ENCODE data around the gene MYD88.

The MYD88 gene
- total RNA-seq: 21.5 to 71.3 (median 35.6) reads per million in 9 experiments

GRCh38 chr3:38138349-38139190 is at the start of gene MYD88:
Gene MYD88 (plus strand): TSS chr3:38138661. CDS start chr3:38138701, 40 bp downstream.
- H3K4me3 Mint-ChIP-seq: peak within 1 kb of the TSS; percentile 92 to 97
- ATAC-seq (replicated peaks): peak; percentile 60
- DNase-seq: peak; percentile 80 to 86 (median 82)
- H3K36me3 Mint-ChIP-seq (ENCODE audit: insufficient read depth): peaks cover 39% of the 10 kb centered on the region
- H3K27ac Mint-ChIP-seq: peak within 1 kb of the TSS; percentile 90 to 93
- H3K27me3 Mint-ChIP-seq: no peaks in the 10 kb centered on the region
- H3K4me1 Mint-ChIP-seq (ENCODE audit: low read depth in 2 of 2): peaks cover 46 to 54% of the 10 kb centered on the region in 2 donors
- no peaks in the 10 kb centered on the region for H3K9me3 Mint-ChIP-seq

GRCh38 chr3:38089163-38089562 is 49.3 kb upstream of the MYD88 start:
- no peaks in the 10 kb centered on the region for H3K27me3 Mint-ChIP-seq
- H3K4me3 Mint-ChIP-seq: no peak overlapping the region
- H3K9me3 Mint-ChIP-seq: peaks cover 3 to 6% of the 10 kb centered on the region in 2 donors
- H3K36me3 Mint-ChIP-seq (ENCODE audit: insufficient read depth): peaks cover 16% of the 10 kb centered on the region
- DNase-seq: no peak
- no peak for ATAC-seq (replicated peaks)
- H3K27ac Mint-ChIP-seq: no peak overlapping the region
- H3K4me1 Mint-ChIP-seq (ENCODE audit: low read depth in 2 of 2): peaks cover under 1 to 6% of the 10 kb centered on the region in 2 donors

- Mint-ChIP-seq H3K36me3 (ENCODE audit: insufficient read depth) (peaks cover 5% of the 10 kb centered on the region), H3K27ac (no peak overlapping the region), H3K9me3 (no peaks in the 10 kb centered on the region)
These were observed 48.0 kb upstream of the MYD88 start for GRCh38 chr3:38090453-38090852.

GRCh38 chr3:38094999-38095398 is 43.5 kb upstream of the MYD88 start:
- H3K27me3 Mint-ChIP-seq: peaks cover 5 to 24% of the 10 kb centered on the region in 2 donors
- no peaks in the 10 kb centered on the region for H3K36me3 Mint-ChIP-seq (ENCODE audit: insufficient read depth)
- no peaks in the 10 kb centered on the region for H3K9me3 Mint-ChIP-seq
- peaks cover 0 to 1% of the 10 kb centered on the region in 2 donors for H3K4me1 Mint-ChIP-seq (ENCODE audit: low read depth in 2 of 2)
- DNase-seq (no peak), ATAC-seq (replicated peaks) (no peak)
- H3K4me3 Mint-ChIP-seq: no peak overlapping the region
- H3K27ac Mint-ChIP-seq: no peak overlapping the region

More at GRCh38 chr3:38090453-38090852, 48.0 kb upstream of the MYD88 start:
- Mint-ChIP-seq H3K27me3 (peaks cover 0 to 6% of the 10 kb centered on the region in 2 donors), H3K4me1 (ENCODE audit: low read depth in 2 of 2) (peaks cover 0 to 6% of the 10 kb centered on the region in 2 donors), H3K4me3 (no peak overlapping the region)
- ATAC-seq (replicated peaks) (no peak), DNase-seq (no peak)

- no peak overlapping the region for H3K4me3 Mint-ChIP-seq
- no peak for DNase-seq
- peaks cover 0 to 2% of the 10 kb centered on the region in 2 donors for H3K4me1 Mint-ChIP-seq (ENCODE audit: low read depth in 2 of 2)
- ATAC-seq (replicated peaks): no peak
- peaks cover 5 to 28% of the 10 kb centered on the region in 2 donors for H3K27me3 Mint-ChIP-seq
- no peaks in the 10 kb centered on the region for H3K36me3 Mint-ChIP-seq (ENCODE audit: insufficient read depth)
- no peaks in the 10 kb centered on the region for H3K9me3 Mint-ChIP-seq
- no peak overlapping the region for H3K27ac Mint-ChIP-seq
These were observed 42.6 kb upstream of the MYD88 start for GRCh38 chr3:38095669-38096483.

GRCh38 chr3:38097446-38098375 is 40.8 kb upstream of the MYD88 start:
- H3K27ac Mint-ChIP-seq: no peak overlapping the region
- H3K27me3 Mint-ChIP-seq: peaks cover 5 to 28% of the 10 kb centered on the region in 2 donors
- no peak for ATAC-seq (replicated peaks)
- no peak overlapping the region for H3K4me3 Mint-ChIP-seq
- no peaks in the 10 kb centered on the region for H3K9me3 Mint-ChIP-seq
- H3K36me3 Mint-ChIP-seq (ENCODE audit: insufficient read depth): no peaks in the 10 kb centered on the region
- H3K4me1 Mint-ChIP-seq (ENCODE audit: low read depth in 2 of 2): peaks cover 0 to 2% of the 10 kb centered on the region in 2 donors
- DNase-seq: no peak

GRCh38 chr3:38098376-38098723 is 40.1 kb upstream of the MYD88 start:
- peaks cover 5 to 28% of the 10 kb centered on the region in 2 donors for H3K27me3 Mint-ChIP-seq
- no peak overlapping the region for H3K4me3 Mint-ChIP-seq
- DNase-seq (no peak), ATAC-seq (replicated peaks) (no peak)
- peaks cover 0 to 2% of the 10 kb centered on the region in 2 donors for H3K4me1 Mint-ChIP-seq (ENCODE audit: low read depth in 2 of 2)
- H3K27ac Mint-ChIP-seq: no peak overlapping the region
- no peaks in the 10 kb centered on the region for H3K36me3 Mint-ChIP-seq (ENCODE audit: insufficient read depth)
- no peaks in the 10 kb centered on the region for H3K9me3 Mint-ChIP-seq

- Mint-ChIP-seq H3K4me1 (ENCODE audit: low read depth in 2 of 2) (peaks cover 0 to 2% of the 10 kb centered on the region in 2 donors), H3K4me3 (no peak overlapping the region), H3K9me3 (no peaks in the 10 kb centered on the region), H3K36me3 (ENCODE audit: insufficient read depth) (no peaks in the 10 kb centered on the region), H3K27ac (no peak overlapping the region), H3K27me3 (peaks cover 5 to 28% of the 10 kb centered on the region in 2 donors)
- ATAC-seq (replicated peaks): no peak
- no peak for DNase-seq
These were observed 38.9 kb upstream of the MYD88 start for GRCh38 chr3:38099518-38099917.

GRCh38 chr3:38100498-38100897 is 38.0 kb upstream of the MYD88 start:
- Mint-ChIP-seq H3K4me3 (no peak overlapping the region), H3K4me1 (ENCODE audit: low read depth in 2 of 2) (peaks cover 0 to 2% of the 10 kb centered on the region in 2 donors), H3K36me3 (ENCODE audit: insufficient read depth) (no peaks in the 10 kb centered on the region), H3K27me3 (peaks cover 11 to 22% of the 10 kb centered on the region in 2 donors), H3K9me3 (no peaks in the 10 kb centered on the region), H3K27ac (no peak overlapping the region)
- ATAC-seq (replicated peaks): no peak
- no peak for DNase-seq

- peaks cover 0 to 2% of the 10 kb centered on the region in 2 donors for H3K9me3 Mint-ChIP-seq
- H3K4me1 Mint-ChIP-seq (ENCODE audit: low read depth in 2 of 2): peaks cover 0 to 2% of the 10 kb centered on the region in 2 donors
- ATAC-seq (replicated peaks) (no peak), DNase-seq (no peak)
- H3K4me3 Mint-ChIP-seq: no peak overlapping the region
- H3K27ac Mint-ChIP-seq: peak overlapping the region in 1 of 2 donors; percentile 36
- H3K27me3 Mint-ChIP-seq: peaks cover 16 to 22% of the 10 kb centered on the region in 2 donors
- H3K36me3 Mint-ChIP-seq (ENCODE audit: insufficient read depth): no peaks in the 10 kb centered on the region
These were observed 36.5 kb upstream of the MYD88 start for GRCh38 chr3:38101811-38102443.

GRCh38 chr3:38102444-38102814 is 36.0 kb upstream of the MYD88 start:
- Mint-ChIP-seq H3K9me3 (peaks cover 0 to 2% of the 10 kb centered on the region in 2 donors), H3K27me3 (peaks cover 16 to 22% of the 10 kb centered on the region in 2 donors), H3K4me1 (ENCODE audit: low read depth in 2 of 2) (peaks cover 0 to 2% of the 10 kb centered on the region in 2 donors), H3K4me3 (no peak overlapping the region), H3K27ac (peak overlapping the region in 1 of 2 donors; percentile 36), H3K36me3 (ENCODE audit: insufficient read depth) (no peaks in the 10 kb centered on the region)
- DNase-seq: no peak
- no peak for ATAC-seq (replicated peaks)

- ATAC-seq (replicated peaks) (no peak), DNase-seq (no peak)
- Mint-ChIP-seq H3K4me3 (no peak overlapping the region), H3K27me3 (peaks cover 0 to 11% of the 10 kb centered on the region in 2 donors), H3K27ac (no peak overlapping the region), H3K9me3 (peaks cover 0 to 2% of the 10 kb centered on the region in 2 donors), H3K36me3 (ENCODE audit: insufficient read depth) (peaks cover 2% of the 10 kb centered on the region), H3K4me1 (ENCODE audit: low read depth in 2 of 2) (no peaks in the 10 kb centered on the region)
These were observed 32.9 kb upstream of the MYD88 start for GRCh38 chr3:38105525-38105924.
